GM20000 (cell line): ENCODE data around the gene NCKAP5.

ENCODE experiments used
- DNase-seq: peaks from one replicate; pipeline ENCODE4 v3.0.0; 2012; ENCODE audit warnings: low spot score
- TF ChIP-seq, protein P1 (sequence below): IDR thresholded peaks from 2 replicates; pipeline ENCODE4 v1.5.1; 2012; ENCODE audit warnings: mild to moderate bottlenecking, control low read depth; ENCODE audit errors: extremely low read depth, missing control alignments

NCKAP5 gene

GRCh38 chr2:133425612-133426011 lies 142.7 kb downstream of the NCKAP5 start:
- TF ChIP-seq, protein P1, sequence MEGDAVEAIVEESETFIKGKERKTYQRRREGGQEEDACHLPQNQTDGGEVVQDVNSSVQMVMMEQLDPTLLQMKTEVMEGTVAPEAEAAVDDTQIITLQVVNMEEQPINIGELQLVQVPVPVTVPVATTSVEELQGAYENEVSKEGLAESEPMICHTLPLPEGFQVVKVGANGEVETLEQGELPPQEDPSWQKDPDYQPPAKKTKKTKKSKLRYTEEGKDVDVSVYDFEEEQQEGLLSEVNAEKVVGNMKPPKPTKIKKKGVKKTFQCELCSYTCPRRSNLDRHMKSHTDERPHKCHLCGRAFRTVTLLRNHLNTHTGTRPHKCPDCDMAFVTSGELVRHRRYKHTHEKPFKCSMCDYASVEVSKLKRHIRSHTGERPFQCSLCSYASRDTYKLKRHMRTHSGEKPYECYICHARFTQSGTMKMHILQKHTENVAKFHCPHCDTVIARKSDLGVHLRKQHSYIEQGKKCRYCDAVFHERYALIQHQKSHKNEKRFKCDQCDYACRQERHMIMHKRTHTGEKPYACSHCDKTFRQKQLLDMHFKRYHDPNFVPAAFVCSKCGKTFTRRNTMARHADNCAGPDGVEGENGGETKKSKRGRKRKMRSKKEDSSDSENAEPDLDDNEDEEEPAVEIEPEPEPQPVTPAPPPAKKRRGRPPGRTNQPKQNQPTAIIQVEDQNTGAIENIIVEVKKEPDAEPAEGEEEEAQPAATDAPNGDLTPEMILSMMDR: no peak
- DNase-seq: no peak

- DNase-seq: no peak
- TF ChIP-seq, protein P1: no peak
Observed at GRCh38 chr2:133424876-133425275, 143.4 kb downstream of the NCKAP5 start.

GRCh38 chr2:133422931-133423351 lies 145.3 kb downstream of the NCKAP5 start:
- TF ChIP-seq, protein P1: no peak
- no peak for DNase-seq

- DNase-seq: peak; percentile 15
- TF ChIP-seq, protein P1: no peak
Observed at GRCh38 chr2:133421516-133422324, 146.5 kb downstream of the NCKAP5 start.

GRCh38 chr2:133420788-133421187 lies 147.5 kb downstream of the NCKAP5 start:
- TF ChIP-seq, protein P1: no peak
- DNase-seq: no peak

GRCh38 chr2:133418671-133419070 lies 149.6 kb downstream of the NCKAP5 start:
- TF ChIP-seq, protein P1: no peak
- no peak for DNase-seq

- TF ChIP-seq, protein P1: no peak
- DNase-seq: no peak
Observed at GRCh38 chr2:133418021-133418420, 150.2 kb downstream of the NCKAP5 start.
